Calu3 (cell line): ENCODE results near the gene FHAD1. TPM values are rescaled to one million over a fixed set of nuclear protein-coding genes. Genes with fewer than 3 reads are reported as not detected.

Source experiments
- BruUV-seq: library from RNA; stranded (reverse); fragments of 400-500 nt; replicated peaks from 2 replicates; lab custom pipeline; 2021; lab: Mats Ljungman, UMichigan
- CTCF ChIA-PET: fragments of 300-600 bp; sonication (Branson Sonifier 250); formaldehyde crosslinking; loops from one replicate; lab custom pipeline; 2022; ENCODE audit warnings: antibody characterized with exemption; lab: Charles Lee
- DNase-seq: peaks from one replicate; pipeline ENCODE4 v3.0.0; 2022
- H3K27ac Mint-ChIP-seq: one replicate; pipeline ENCODE4 v1.8.0; 2022; ENCODE audit warnings: mixed read lengths; ENCODE audit not compliant: unreplicated experiment
- H3K27me3 Mint-ChIP-seq: one replicate; pipeline ENCODE4 v1.8.0; 2022; ENCODE audit warnings: mixed read lengths; ENCODE audit not compliant: unreplicated experiment
- H3K36me3 Mint-ChIP-seq: one replicate; pipeline ENCODE4 v1.8.0; 2022; ENCODE audit warnings: mild to moderate bottlenecking, moderate library complexity, mixed read lengths; ENCODE audit not compliant: insufficient read depth, unreplicated experiment
- H3K4me1 Mint-ChIP-seq: one replicate; pipeline ENCODE4 v1.8.0; 2022; ENCODE audit warnings: mild to moderate bottlenecking, low read depth, mixed read lengths; ENCODE audit not compliant: unreplicated experiment
- H3K4me3 Mint-ChIP-seq: one replicate; pipeline ENCODE4 v1.8.0; 2022; ENCODE audit warnings: mild to moderate bottlenecking, low read depth, moderate library complexity, mixed read lengths; ENCODE audit not compliant: unreplicated experiment
- H3K9me3 Mint-ChIP-seq: one replicate; pipeline ENCODE4 v1.8.0; 2022; ENCODE audit warnings: low read depth, mixed read lengths; ENCODE audit not compliant: unreplicated experiment
- CTCF ChIP-seq: fragments of 200-600 bp; IDR thresholded peaks from one replicate; pipeline ENCODE4 v1.8.0; 2022; ENCODE audit warnings: antibody characterized with exemption; ENCODE audit not compliant: unreplicated experiment
- intact Hi-C: fragments of 100-400 bp; cut with micrococcal nuclease; formaldehyde crosslinking; loops from one replicate; pipeline ENCODE4 v1.10.0; 2022; ENCODE audit not compliant: unreplicated experiment
- total RNA-seq: library from RNA; stranded (reverse); gene quantifications from 2 replicates; pipeline ENCODE4 v1.2.3, GENCODE V29; 2022

Gene FHAD1
- total RNA-seq, 1 experiment from 2014 or later, result 2.7 TPM

- H3K27me3 Mint-ChIP-seq, result no peaks in the 10 kb centered on the region
- CTCF ChIA-PET, result interaction anchor here (0.6 kb wide), 1 partner anchor 63 kb away, joined by 3 read pairs; no protein-coding TSS in a partner anchor
- H3K4me3 Mint-ChIP-seq, result no peak overlapping the region
- intact Hi-C loops, result no loop called here
- no peaks in the 10 kb centered on the region for H3K9me3 Mint-ChIP-seq
- no peak for DNase-seq
- TF ChIP-seq CTCF, result no peak
- BruUV-seq, result no TSS peak
- H3K36me3 Mint-ChIP-seq, result peaks cover 11% of the 10 kb centered on the region
- H3K4me1 Mint-ChIP-seq, result peaks cover 48% of the 10 kb centered on the region
- H3K27ac Mint-ChIP-seq, result no peak overlapping the region
Observed at GRCh38 chr1:15353839-15354579, 107.0 kb downstream of the FHAD1 start.

DNA sequence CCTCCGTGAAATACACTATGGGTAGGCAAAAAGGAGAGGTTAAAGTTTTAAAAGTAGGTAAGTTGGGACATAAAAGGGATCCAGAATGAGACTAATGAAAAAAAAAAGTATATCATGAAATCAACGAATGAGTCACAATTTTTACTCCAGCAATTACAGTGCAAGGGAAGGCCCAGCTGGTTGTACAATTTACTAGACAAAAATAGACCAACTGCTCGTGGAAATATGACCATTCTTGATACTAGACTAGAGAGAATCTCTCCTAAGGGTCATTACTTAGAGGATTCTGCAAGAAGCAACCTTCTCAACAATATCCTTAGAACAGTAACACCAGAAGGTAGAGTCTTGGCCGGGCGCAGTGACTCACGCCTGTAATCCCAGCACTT, 107.5 kb downstream of the FHAD1 start:
- Mint-ChIP-seq H3K9me3 (no peaks in the 10 kb centered on the region), H3K27me3 (no peaks in the 10 kb centered on the region), H3K36me3 (peaks cover 11% of the 10 kb centered on the region), H3K4me1 (peaks cover 48% of the 10 kb centered on the region), H3K4me3 (no peak overlapping the region), H3K27ac (no peak overlapping the region)
- no peak for TF ChIP-seq CTCF
- BruUV-seq, result no TSS peak
- intact Hi-C loops, result no loop called here
- DNase-seq, result no peak
- CTCF ChIA-PET, result interaction anchor here (0.6 kb wide), 1 partner anchor 62 kb away, joined by 3 read pairs; no protein-coding TSS in a partner anchor

DNA sequence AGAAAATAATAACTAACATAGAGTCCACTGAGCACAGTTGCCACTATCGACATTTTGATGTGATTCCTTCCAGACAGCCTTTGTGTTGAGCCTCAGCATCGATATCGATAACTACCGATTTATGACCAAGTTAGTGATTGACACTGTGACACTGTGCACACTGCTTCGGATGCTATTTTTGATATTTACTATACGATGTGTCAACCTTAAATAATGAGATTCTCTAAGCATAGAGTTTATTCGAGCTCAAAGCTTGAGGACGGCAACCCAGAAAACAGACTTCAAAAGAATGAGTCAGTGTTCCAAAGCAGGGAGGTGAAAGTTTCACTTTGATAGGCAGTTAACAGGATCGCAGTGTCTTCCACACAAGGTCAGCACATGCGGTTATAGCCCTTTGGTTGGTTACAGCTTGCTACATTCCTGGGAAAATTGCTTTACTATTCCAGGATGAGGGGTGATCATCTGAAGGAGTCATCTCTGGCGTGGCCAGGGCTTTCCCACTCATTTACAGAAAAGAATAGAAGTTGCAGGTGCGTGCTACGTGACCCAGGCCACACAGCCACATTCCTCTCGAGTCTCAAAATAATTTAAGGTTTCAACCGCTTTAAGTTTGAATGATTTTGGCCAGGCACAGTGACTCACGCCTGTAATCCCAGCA, 109.1 kb downstream of the FHAD1 start:
- Mint-ChIP-seq H3K4me3 (no peak overlapping the region), H3K36me3 (peaks cover 11% of the 10 kb centered on the region), H3K27me3 (no peaks in the 10 kb centered on the region), H3K27ac (no peak overlapping the region), H3K9me3 (no peaks in the 10 kb centered on the region), H3K4me1 (peaks cover 38% of the 10 kb centered on the region)
- DNase-seq, result no peak
- BruUV-seq, result no TSS peak
- CTCF ChIA-PET, result no interaction called here
- intact Hi-C loops, result no loop called here
- TF ChIP-seq CTCF, result no peak

GRCh38 chr1:15357612-15358207, 110.7 kb downstream of the FHAD1 start:
- Mint-ChIP-seq H3K27ac (no peak overlapping the region), H3K4me3 (no peak overlapping the region), H3K9me3 (no peaks in the 10 kb centered on the region), H3K36me3 (peaks cover 5% of the 10 kb centered on the region), H3K4me1 (peaks cover 22% of the 10 kb centered on the region), H3K27me3 (no peaks in the 10 kb centered on the region)
- no TSS peak for BruUV-seq
- CTCF ChIA-PET, result interaction anchor here (0.7 kb wide), 1 partner anchor 53 kb away, joined by 3 read pairs; no protein-coding TSS in a partner anchor
- no peak for TF ChIP-seq CTCF
- DNase-seq, result no peak
- intact Hi-C loops, result no loop called here
